ENCODE measurements around the gene UBE2I. TPM values are rescaled to one million over a fixed set of nuclear protein-coding genes. Genes with fewer than 3 reads are reported as not detected.

Gene UBE2I
- total RNA-seq, 1 experiment from 2014 or later, result 290 TPM

GRCh38 chr16:1362807-1363206 lies 53.4 kb downstream of the UBE2I start:
- Histone ChIP-seq H3K79me2 (ENCODE audit: insufficient read depth, low read length) (0 out of 2 replicates have a peak, but pooled peaks cover 2% of the 10 kb centered on the region), H4K8ac (replicated peaks; ENCODE audit: insufficient read length, low read depth, low read length) (no peak overlapping the region), H4K5ac (ENCODE audit: insufficient read length, low read depth, low read length) (no peak overlapping the region), H3K18ac (ENCODE audit: insufficient read length, low read depth, low read length) (no peak overlapping the region), H3K79me1 (ENCODE audit: insufficient read depth, low read depth, low read length, poor library complexity, severe bottlenecking) (no peaks in the 10 kb centered on the region), H4K20me1 (ENCODE audit: control insufficient read depth, insufficient read depth, insufficient read length) (no peaks in the 10 kb centered on the region), H3K9ac (ENCODE audit: extremely low read depth, insufficient read length, low read length) (no peak overlapping the region), H3K4me2 (ENCODE audit: insufficient read depth, insufficient read length, low read length) (no peak overlapping the region), H3K56ac (ENCODE audit: insufficient read length, low read depth, low read length) (no peak overlapping the region), H3T11ph (ENCODE audit: low read length) (no peak overlapping the region), H2BK120ac (ENCODE audit: low read depth, low read length, poor library complexity, severe bottlenecking) (no peak overlapping the region), H3K27ac (ENCODE audit: insufficient read length, low read depth, low read length) (no peak overlapping the region), H3K23me2 (ENCODE audit: insufficient read length, low read depth, low read length, poor library complexity, severe bottlenecking) (no peaks in the 10 kb centered on the region), H3K4ac (ENCODE audit: low read depth, low read length) (no peak overlapping the region), H2BK20ac (ENCODE audit: low read depth, low read length, poor library complexity, severe bottlenecking) (no peak overlapping the region), H2AK5ac (ENCODE audit: insufficient read length, low read length) (no peak overlapping the region), H2BK5ac (ENCODE audit: insufficient read length, low read length) (no peak overlapping the region), H2BK15ac (ENCODE audit: low read depth, low read length) (no peak overlapping the region), H3K27me3 (ENCODE audit: insufficient read depth, low read length) (no peaks in the 10 kb centered on the region), H2BK12ac (ENCODE audit: insufficient read length, low read depth, low read length) (no peak overlapping the region), H3K14ac (ENCODE audit: insufficient read depth, low read length) (no peak overlapping the region), H3K4me1 (ENCODE audit: insufficient read depth, low read length) (no peaks in the 10 kb centered on the region), H3K23ac (ENCODE audit: insufficient read length, low read depth, low read length) (no peak overlapping the region), H4K91ac (ENCODE audit: insufficient read length, low read depth, low read length) (no peak overlapping the region), H3K9me3 (ENCODE audit: control insufficient read depth, low read depth, low read length) (no peaks in the 10 kb centered on the region), H2AFZ (ENCODE audit: low read length) (no peak overlapping the region)
- Mint-ChIP-seq H3K4me1 (no peaks in the 10 kb centered on the region), H3K36me3 (ENCODE audit: insufficient read depth in 1 of 3, low read depth in 3 of 3) (peaks cover 16 to 46% (median 33%) of the 10 kb centered on the region in 3 experiments; a peak in 6 of 7 replicates), H3K4me3 (no peak overlapping the region), H3K27ac (no peak overlapping the region), H3K27me3 (ENCODE audit: low read depth) (no peaks in the 10 kb centered on the region), H3K9me3 (no peaks in the 10 kb centered on the region)
- TF ChIP-seq CTCF (conservative IDR thresholded peaks at IDR 0.05), result no peak
- WGBS (ENCODE audit: extremely low coverage, insufficient read length, low lambda C conversion rate), result no CpG with 5 or more reads among the region's 11 CpGs
- no peak for DNase-seq

Data from H9 (cell line).